Measurements from ENCODE around the gene RIPK4. TPM values are rescaled to one million over a fixed set of nuclear protein-coding genes. Genes with fewer than 3 reads are reported as not detected.

RIPK4 gene
- total RNA-seq, 1 donor from 2014 or later = 34.3 TPM

- no peak for DNase-seq (ENCODE audit: low spot score)
Measured at GRCh38 chr21:41753006-41753898, 13.6 kb downstream of the RIPK4 start.

- DNase-seq (ENCODE audit: low spot score) = no peak
Measured at GRCh38 chr21:41752231-41752681, 14.6 kb downstream of the RIPK4 start.

- peak; percentile 86 for DNase-seq (ENCODE audit: low spot score)
Measured at GRCh38 chr21:41751611-41752011, 15.2 kb downstream of the RIPK4 start.

GRCh38 chr21:41750532-41751151 lies 16.2 kb downstream of the RIPK4 start:
- no peak for DNase-seq (ENCODE audit: low spot score)

GRCh38 chr21:41750051-41750450 lies 16.8 kb downstream of the RIPK4 start:
- DNase-seq (ENCODE audit: low spot score) = no peak

- no peak for DNase-seq (ENCODE audit: low spot score)
Measured at GRCh38 chr21:41749286-41749685, 17.6 kb downstream of the RIPK4 start.

GRCh38 chr21:41747943-41748738 lies 18.7 kb downstream of the RIPK4 start:
- no peak for DNase-seq (ENCODE audit: low spot score)

- DNase-seq (ENCODE audit: low spot score) = no peak
Measured at GRCh38 chr21:41746744-41747006, 20.2 kb downstream of the RIPK4 start.

- no peak for DNase-seq (ENCODE audit: low spot score)
Measured at GRCh38 chr21:41745971-41746743, 20.7 kb downstream of the RIPK4 start.

GRCh38 chr21:41745026-41745820 lies 21.6 kb downstream of the RIPK4 start:
- no peak for DNase-seq (ENCODE audit: low spot score)

- no peak for DNase-seq (ENCODE audit: low spot score)
Measured at GRCh38 chr21:41744028-41744930, 22.6 kb downstream of the RIPK4 start.

- no peak for DNase-seq (ENCODE audit: low spot score)
Measured at GRCh38 chr21:41743321-41744027, 23.4 kb downstream of the RIPK4 start.

GRCh38 chr21:41742073-41742875 lies 24.6 kb downstream of the RIPK4 start:
- DNase-seq (ENCODE audit: low spot score) = no peak

- DNase-seq (ENCODE audit: low spot score) = no peak
Measured at GRCh38 chr21:41741253-41742072, 25.4 kb downstream of the RIPK4 start.

- DNase-seq (ENCODE audit: low spot score) = no peak
Measured at GRCh38 chr21:41740604-41741252, 26.1 kb downstream of the RIPK4 start.

GRCh38 chr21:41739936-41740335 lies 26.9 kb downstream of the RIPK4 start:
- no peak for DNase-seq (ENCODE audit: low spot score)

GRCh38 chr21:41739011-41739410 lies 27.8 kb downstream of the RIPK4 start:
- no peak for DNase-seq (ENCODE audit: low spot score)
